Measurements from ENCODE around the gene CLDN16. TPM values are rescaled to one million over a fixed set of nuclear protein-coding genes. Genes with fewer than 3 reads are reported as not detected.

The CLDN16 gene
- total RNA-seq, 2 donors from 2014 or later = 0.45 TPM; not detected in 1

DNA sequence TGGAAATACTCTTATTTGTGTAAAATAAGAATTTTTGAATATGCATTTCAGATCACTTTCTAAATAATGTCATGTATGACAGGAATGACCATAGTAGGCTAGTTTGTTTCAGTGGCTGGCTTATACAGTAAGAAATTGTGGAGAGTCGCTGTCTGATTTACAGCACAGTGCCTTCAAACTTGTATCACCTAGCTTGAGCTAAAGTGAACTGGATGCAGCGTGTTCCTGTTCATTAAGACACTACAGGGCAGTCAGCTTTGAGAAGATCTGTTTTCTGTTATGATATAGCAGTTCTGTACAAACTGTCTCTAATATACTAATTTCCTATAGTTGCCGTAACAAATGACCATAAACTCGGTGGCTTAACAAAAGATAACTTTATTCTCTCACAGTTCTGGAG is 9.9 kb downstream of the CLDN16 start:
- H3K4me3 ChIP-seq = no peak overlapping the region
- H3K27ac ChIP-seq = no peak overlapping the region
- no peaks in the 10 kb centered on the region for H3K4me1 ChIP-seq (replicated peaks)
- 79% methylated on average over 4 of the region's 4 CpGs for WGBS
- TF ChIP-seq POLR2A (IDR thresholded peaks at IDR 0.05) = no peak
- TF ChIP-seq CTCF (IDR thresholded peaks at IDR 0.05) = no peak
- no peak for TF ChIP-seq POLR2AphosphoS5 (IDR thresholded peaks at IDR 0.05)
- no peaks in the 10 kb centered on the region for H3K27me3 ChIP-seq (replicated peaks; ENCODE audit: insufficient read depth)
- no peaks in the 10 kb centered on the region for H3K36me3 ChIP-seq
- DNase-seq (ENCODE audit: low spot score) = no peak
- intact Hi-C loops (cut with DNase I) = no loop called here
- no peaks in the 10 kb centered on the region for H3K9me3 ChIP-seq

DNA sequence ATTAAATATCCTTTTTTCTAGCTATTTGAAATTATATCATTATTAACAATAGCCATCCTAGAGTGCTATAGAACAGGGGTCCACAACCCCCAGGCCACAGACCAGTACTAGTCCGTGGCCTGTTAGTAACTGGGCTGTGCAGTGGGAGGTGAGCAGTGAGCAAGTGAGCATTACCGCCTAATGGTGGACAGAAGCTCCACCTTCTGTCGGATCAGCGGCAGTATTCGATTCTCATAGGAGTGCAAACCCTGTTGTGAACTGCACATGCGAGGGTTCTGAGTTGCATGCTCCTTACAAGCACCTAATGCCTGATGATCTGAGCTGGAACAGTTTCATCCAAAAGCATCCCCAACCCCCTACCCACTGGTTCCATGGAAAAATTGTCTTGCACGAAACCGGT is 11.7 kb downstream of the CLDN16 start:
- Histone ChIP-seq H3K36me3 (no peaks in the 10 kb centered on the region), H3K9me3 (no peaks in the 10 kb centered on the region), H3K27ac (no peak overlapping the region), H3K4me3 (no peak overlapping the region), H3K27me3 (replicated peaks; ENCODE audit: insufficient read depth) (no peaks in the 10 kb centered on the region), H3K4me1 (replicated peaks) (no peaks in the 10 kb centered on the region)
- DNase-seq (ENCODE audit: low spot score) = no peak
- intact Hi-C loops (cut with DNase I) = no loop called here
- WGBS = 97% methylated on average over 8 of the region's 8 CpGs
- TF ChIP-seq POLR2A (IDR thresholded peaks at IDR 0.05) (no peak), CTCF (IDR thresholded peaks at IDR 0.05) (no peak)

- TF ChIP-seq POLR2AphosphoS5 (IDR thresholded peaks at IDR 0.05) = no peak
- TF ChIP-seq CTCF (IDR thresholded peaks at IDR 0.05) = no peak
- no peak for TF ChIP-seq POLR2A (IDR thresholded peaks at IDR 0.05)
- intact Hi-C loops (cut with DNase I) = no loop called here
- Histone ChIP-seq H3K9me3 (no peaks in the 10 kb centered on the region), H3K4me3 (no peak overlapping the region), H3K27me3 (replicated peaks; ENCODE audit: insufficient read depth) (no peaks in the 10 kb centered on the region), H3K36me3 (no peaks in the 10 kb centered on the region), H3K27ac (no peak overlapping the region), H3K4me1 (replicated peaks) (no peaks in the 10 kb centered on the region)
- WGBS = 63% methylated on average over 4 of the region's 4 CpGs
- DNase-seq (ENCODE audit: low spot score) = no peak
Observed at GRCh38 chr3:190401963-190402362, 14.0 kb downstream of the CLDN16 start.

- no peaks in the 10 kb centered on the region for H3K27me3 ChIP-seq (replicated peaks; ENCODE audit: insufficient read depth)
- no peaks in the 10 kb centered on the region for H3K9me3 ChIP-seq
- no peaks in the 10 kb centered on the region for H3K36me3 ChIP-seq
- 85% methylated on average over 8 of the region's 8 CpGs for WGBS
- H3K4me1 ChIP-seq (replicated peaks) = no peaks in the 10 kb centered on the region
- H3K4me3 ChIP-seq = no peak overlapping the region
- TF ChIP-seq CTCF (IDR thresholded peaks at IDR 0.05) (no peak), POLR2A (IDR thresholded peaks at IDR 0.05) (no peak), POLR2AphosphoS5 (IDR thresholded peaks at IDR 0.05) (no peak)
- no peak overlapping the region for H3K27ac ChIP-seq
- intact Hi-C loops (cut with DNase I) = no loop called here
- DNase-seq (ENCODE audit: low spot score) = no peak
Observed at GRCh38 chr3:190404715-190405114, 16.8 kb downstream of the CLDN16 start.

- no peaks in the 10 kb centered on the region for H3K27me3 ChIP-seq (replicated peaks; ENCODE audit: insufficient read depth)
- H3K36me3 ChIP-seq = no peaks in the 10 kb centered on the region
- no peak for DNase-seq (ENCODE audit: low spot score)
- H3K9me3 ChIP-seq = no peaks in the 10 kb centered on the region
- H3K4me1 ChIP-seq (replicated peaks) = no peaks in the 10 kb centered on the region
- TF ChIP-seq POLR2AphosphoS5 (IDR thresholded peaks at IDR 0.05) (no peak), CTCF (IDR thresholded peaks at IDR 0.05) (no peak)
- intact Hi-C loops (cut with DNase I) = no loop called here
- WGBS = 89% methylated on average over 3 of the region's 3 CpGs
- H3K27ac ChIP-seq = no peak overlapping the region
- no peak overlapping the region for H3K4me3 ChIP-seq
Observed at GRCh38 chr3:190414297-190414696, 26.3 kb downstream of the CLDN16 start.

Data from prostate gland (tissue), 2 donors.